MG63 (cell line): ENCODE data around the gene SELENOS. TPM values are rescaled to one million over a fixed set of nuclear protein-coding genes. Genes with fewer than 3 reads are reported as not detected.

Source experiments
- DNase-seq: peaks from one replicate; pipeline ENCODE4 v3.0.0-alpha.2; 2020
- H3K27me3 ChIP-seq: fragments of 250-450 bp; sonication (Bioruptor Pico); 2 replicates; pipeline ENCODE4 v1.5.1; 2020; ENCODE audit warnings: mild to moderate bottlenecking, moderate library complexity
- H3K36me3 ChIP-seq: fragments of 250-450 bp; sonication (Bioruptor Pico); 2 replicates; pipeline ENCODE4 v1.5.1; 2020; ENCODE audit warnings: mild to moderate bottlenecking, moderate library complexity
- H3K4me3 ChIP-seq: fragments of 250-450 bp; sonication (Bioruptor Pico); 2 replicates; pipeline ENCODE4 v1.5.1; 2020; ENCODE audit warnings: mild to moderate bottlenecking, moderate library complexity
- H3K9me3 ChIP-seq: fragments of 250-450 bp; sonication (Bioruptor Pico); 2 replicates; pipeline ENCODE4 v1.5.1; 2020; ENCODE audit warnings: mild to moderate bottlenecking, moderate library complexity
- total RNA-seq: library from RNA; depleted of rRNA; stranded (reverse); fragments of >200 nt; shearing (Covaris generic); gene quantifications from 2 replicates; pipeline ENCODE4 v1.2.3, GENCODE V29; 2014; ENCODE audit warnings: low replicate concordance

The SELENOS gene
- total RNA-seq, 1 experiment from 2014 or later, result 131 TPM

DNA sequence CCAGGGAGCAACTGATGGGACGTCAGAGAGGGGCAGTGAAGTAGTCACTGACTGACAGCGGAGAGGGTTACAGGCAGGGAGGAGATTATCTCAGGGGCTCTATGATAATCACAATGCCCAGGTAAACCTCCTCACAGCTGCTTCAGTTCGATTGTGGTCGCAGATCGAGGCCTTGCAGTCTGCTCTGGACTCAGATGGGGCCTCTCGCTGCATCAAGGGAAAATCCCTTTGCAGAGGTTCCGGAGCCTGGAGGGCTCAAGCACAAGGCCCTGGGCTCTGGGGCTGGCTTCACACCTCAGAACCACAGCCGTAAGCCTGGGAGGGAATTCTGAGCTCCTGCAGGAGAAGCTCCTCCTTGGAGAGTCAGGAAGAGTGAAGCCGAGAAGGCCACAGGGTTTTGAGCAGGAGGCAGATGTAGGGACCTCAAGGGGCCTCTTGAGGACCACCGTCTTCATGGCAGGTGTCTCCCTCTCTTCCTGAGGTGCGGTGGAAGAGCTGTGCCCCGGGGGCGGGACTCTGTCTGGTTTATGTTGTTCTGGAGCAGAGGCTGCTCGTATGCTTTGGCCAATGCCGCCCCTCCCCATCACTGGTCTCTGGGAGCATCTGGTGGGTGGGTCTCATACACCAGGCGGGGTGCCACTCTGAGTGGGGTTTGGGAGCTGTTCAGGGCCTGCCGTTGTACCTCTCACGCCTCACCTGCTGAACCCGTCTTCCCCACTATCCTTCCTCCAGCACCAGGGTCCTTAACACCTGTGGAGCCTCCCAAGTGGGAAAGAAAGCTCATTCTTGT lies 37.2 kb upstream of the SELENOS start:
- H3K27me3 ChIP-seq, result no peaks in the 10 kb centered on the region
- no peak overlapping the region for H3K4me3 ChIP-seq
- no peaks in the 10 kb centered on the region for H3K9me3 ChIP-seq
- no peak for DNase-seq
- peaks cover 14% of the 10 kb centered on the region for H3K36me3 ChIP-seq

DNA sequence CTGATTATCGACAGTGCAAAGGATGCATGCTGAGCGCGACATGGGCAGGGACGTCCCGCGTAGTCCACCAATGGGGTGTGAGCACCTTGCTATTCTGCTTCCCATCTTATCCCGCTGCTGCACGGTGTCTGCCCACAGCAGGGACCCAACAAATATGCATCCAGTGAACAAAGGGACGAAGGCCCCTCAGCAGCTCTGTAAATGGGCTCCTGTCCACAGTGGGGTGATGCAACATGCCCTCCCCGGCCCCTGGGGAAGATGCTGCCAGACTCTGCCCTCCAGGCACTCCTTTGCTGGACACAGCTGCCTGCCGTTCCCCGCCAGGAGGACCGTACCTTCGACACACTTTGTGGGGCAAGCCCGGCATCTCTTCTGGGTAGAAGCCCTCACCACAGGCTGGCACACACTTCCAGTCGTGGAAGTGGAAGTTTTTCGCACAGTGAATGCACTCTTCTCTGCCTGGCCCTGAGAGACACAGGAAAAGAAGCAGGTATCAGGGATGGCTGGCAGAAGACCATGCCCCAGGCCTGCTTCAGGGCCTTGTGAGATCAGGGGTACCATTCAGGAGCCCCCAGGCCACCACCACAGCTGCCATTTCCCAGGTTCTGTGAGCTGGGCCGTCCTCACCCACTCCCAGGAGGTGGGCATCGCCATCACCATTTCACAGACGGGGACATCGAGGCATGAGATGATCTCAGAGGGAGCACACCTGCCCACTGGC lies 35.9 kb upstream of the SELENOS start:
- Histone ChIP-seq H3K4me3 (no peak overlapping the region), H3K9me3 (no peaks in the 10 kb centered on the region), H3K27me3 (no peaks in the 10 kb centered on the region), H3K36me3 (peaks cover 14% of the 10 kb centered on the region)
- DNase-seq, result no peak

DNA sequence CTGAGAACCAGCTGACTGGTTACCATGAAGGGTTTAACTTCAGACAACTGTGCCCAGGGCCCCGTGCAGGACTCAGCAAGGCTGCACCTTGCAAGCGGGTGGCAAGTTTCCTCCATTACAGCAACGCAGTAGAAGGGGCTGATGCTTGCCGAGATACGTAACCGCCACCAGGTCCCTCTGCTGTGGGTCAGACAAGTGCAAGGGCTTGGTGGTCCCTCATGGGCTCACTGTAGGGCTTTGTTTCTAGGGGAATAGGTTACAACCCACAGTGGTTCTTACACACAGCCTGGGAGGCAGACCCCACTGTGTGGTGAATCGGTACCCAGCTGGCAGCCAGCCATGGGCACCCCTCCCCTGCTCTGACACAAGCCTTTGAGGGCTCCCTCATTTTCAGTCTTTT lies 33.2 kb upstream of the SELENOS start:
- Histone ChIP-seq H3K27me3 (no peaks in the 10 kb centered on the region), H3K9me3 (no peaks in the 10 kb centered on the region), H3K36me3 (peaks cover 2% of the 10 kb centered on the region; the same call in 1 of the 2 replicates), H3K4me3 (no peak overlapping the region)
- no peak for DNase-seq

DNA sequence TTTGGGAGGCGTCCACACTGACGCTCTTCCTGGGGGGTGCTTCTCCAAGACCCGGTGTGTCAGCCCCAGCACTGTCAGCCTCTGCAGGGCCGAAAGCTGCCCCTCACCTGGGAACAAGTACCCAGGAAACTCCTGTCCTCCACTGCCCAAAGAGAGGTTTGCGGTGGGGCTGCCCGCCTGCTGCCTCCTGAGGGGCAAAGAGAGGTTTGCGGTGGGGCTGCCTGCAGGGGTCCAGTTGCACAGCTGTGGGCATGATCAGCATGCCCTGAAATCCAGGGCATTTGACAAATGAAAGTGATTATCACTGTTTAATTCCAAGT lies 32.8 kb upstream of the SELENOS start:
- H3K36me3 ChIP-seq, result no peaks in the 10 kb centered on the region; the same call in 1 of the 2 replicates
- DNase-seq, result no peak
- no peak overlapping the region for H3K4me3 ChIP-seq
- no peaks in the 10 kb centered on the region for H3K27me3 ChIP-seq
- H3K9me3 ChIP-seq, result no peaks in the 10 kb centered on the region

DNA sequence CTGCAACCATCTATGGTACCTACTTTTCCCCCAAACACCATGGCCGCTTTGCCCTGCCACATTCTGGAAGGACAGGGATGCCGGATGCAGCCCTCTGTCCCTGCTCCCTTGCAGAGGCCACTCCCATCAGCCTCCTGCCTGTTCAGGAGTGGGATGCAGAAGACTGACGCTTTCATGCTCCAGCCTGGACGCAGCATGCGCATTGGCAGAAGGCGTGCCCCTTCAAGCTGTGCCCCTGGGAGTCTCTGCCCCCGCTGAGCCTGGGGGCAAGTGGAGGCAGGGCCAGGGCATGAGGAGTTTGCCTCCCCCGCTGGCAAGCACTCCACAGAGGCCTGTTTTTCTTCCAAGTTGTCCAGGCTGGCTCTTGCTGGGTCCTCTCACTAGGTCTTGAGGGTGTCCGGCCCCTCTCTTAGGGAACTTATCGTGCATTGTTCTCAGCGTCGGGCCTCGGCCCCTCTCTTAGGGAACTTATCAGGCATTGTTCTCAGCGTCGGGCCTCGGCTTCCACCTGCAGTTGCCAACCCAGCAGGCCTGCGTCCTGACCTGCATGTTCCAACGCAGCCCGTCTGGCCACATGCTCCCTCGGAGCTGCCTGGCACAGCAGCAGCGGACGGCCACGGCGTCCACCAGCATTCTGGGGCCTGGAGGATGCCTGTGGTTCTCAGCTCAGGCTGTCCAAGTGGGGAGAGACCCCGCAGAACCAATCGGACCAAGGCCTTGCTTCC lies 32.3 kb upstream of the SELENOS start:
- H3K9me3 ChIP-seq, result no peaks in the 10 kb centered on the region
- no peak overlapping the region for H3K4me3 ChIP-seq
- H3K36me3 ChIP-seq, result no peaks in the 10 kb centered on the region; the same call in 1 of the 2 replicates
- DNase-seq, result no peak
- H3K27me3 ChIP-seq, result no peaks in the 10 kb centered on the region

DNA sequence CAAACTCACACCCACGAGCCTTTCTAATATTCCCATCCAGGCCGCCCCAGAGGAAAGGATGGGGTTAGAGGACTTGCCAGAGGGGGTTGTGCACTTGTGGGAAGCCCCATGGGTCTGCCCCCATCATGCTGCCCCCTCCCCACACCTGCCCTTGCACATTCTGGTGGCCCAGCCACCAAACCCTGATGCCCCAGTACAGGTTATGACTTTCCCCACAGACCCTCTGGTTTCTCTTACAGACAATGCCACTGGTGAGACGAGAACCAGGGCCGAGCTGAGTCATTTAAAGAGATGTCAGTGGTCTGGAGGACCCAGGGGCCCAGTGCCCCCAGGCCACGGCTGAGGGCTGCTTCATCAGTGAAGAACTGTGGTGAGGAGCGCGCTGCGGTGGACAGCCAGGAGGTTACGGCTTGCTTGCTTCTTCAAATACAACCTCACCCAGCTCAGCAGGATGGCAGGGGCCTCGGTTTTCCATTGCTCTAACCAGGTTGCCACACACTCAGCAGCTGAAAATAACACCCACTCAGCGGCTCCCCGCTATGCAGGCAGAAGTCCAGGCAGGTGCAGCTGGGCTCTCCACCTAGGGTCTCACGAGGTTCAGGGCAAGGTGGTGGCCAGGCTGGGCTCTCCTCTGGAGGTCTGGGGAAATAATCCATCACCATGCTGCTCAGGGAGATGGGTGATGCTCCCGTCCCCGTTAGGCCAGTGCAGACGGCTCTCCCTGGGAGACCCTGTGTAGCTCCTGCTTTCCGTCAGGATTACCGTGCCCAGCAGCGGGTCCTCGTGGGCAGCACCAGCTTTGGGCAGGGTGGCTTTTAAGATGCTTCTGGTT lies 31.5 kb upstream of the SELENOS start:
- no peak overlapping the region for H3K4me3 ChIP-seq
- no peak for DNase-seq
- no peaks in the 10 kb centered on the region for H3K9me3 ChIP-seq
- no peaks in the 10 kb centered on the region for H3K27me3 ChIP-seq
- no peaks in the 10 kb centered on the region for H3K36me3 ChIP-seq

DNA sequence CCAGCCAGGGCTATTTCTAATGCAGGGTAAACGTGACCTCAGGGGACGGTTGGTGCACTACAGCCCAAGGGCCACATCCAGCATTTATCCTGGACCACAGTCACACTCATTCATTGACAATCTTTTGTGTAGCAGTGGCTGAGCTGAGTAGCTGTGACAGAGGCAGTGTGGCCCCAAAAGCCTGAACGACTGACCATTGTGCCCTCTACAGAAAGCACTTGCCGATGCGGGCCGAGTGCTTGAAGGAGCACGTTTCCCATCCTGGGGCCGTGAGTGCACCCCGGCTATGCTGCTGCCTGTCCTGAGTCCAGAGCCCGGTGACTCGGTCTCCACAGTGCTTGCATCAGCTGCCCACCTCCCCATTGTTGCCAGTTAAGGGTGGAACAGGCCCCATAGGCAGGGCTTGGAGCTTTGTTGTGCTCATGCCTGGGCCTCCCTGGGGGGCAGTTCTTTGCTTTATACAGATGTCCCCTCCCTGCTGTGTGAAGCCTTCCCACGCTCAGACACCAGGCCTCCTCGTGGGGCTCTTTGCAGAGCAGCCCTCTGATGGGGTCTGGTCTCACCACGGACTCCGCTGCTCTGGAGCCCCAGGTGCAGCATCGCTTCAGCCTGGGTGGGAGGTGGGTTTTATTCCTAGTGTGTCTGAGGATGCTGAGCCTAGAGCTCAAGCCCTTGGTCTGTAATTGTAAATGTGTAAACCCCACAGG lies 30.8 kb upstream of the SELENOS start:
- DNase-seq, result no peak
- no peak overlapping the region for H3K4me3 ChIP-seq
- peaks cover 2% of the 10 kb centered on the region; the same call in 1 of the 2 replicates for H3K36me3 ChIP-seq
- no peaks in the 10 kb centered on the region for H3K27me3 ChIP-seq
- no peaks in the 10 kb centered on the region for H3K9me3 ChIP-seq

DNA sequence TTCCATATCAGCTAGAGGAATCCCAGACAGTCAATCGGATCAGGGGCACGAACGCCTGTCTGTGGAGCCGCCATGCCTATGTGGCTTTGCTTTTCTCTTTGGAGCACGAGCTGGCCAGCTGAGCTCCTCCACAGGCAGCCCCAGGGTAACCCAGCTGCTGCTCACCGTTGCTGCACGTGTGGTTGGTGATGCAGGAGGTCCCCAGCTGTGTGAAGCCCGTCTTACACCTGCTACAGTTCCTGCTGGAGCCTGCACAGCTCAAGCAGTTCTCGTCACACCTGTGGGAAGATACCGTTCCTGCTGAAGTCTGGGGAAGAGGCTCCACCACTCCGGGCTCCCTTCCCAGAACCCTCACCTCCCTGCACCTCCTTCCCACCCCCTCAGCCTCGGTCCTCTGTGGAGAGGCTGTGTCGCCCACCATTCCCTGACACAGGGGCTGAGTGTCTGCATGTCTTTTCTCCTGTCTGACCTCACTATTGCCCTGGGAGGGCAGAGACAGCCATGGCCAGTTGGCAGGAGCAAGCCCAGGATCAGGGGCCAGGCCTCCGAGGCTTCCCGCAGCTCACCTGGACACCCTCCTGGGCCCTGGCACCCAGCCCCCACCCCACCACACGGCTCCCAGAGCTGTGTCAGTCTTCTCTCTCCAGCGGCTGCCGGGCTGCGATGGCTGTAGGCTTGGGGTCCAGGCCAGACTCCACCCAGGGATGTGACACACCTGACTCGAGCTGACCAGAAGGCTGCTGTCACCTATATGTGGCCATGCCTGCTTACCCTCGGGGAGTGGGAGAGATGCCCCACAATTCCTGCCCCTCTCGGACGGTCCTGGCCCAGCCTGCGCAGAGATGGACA lies 30.0 kb upstream of the SELENOS start:
- peaks cover 2% of the 10 kb centered on the region; the same call in 1 of the 2 replicates for H3K36me3 ChIP-seq
- H3K27me3 ChIP-seq, result no peaks in the 10 kb centered on the region
- no peak overlapping the region for H3K4me3 ChIP-seq
- no peaks in the 10 kb centered on the region for H3K9me3 ChIP-seq
- DNase-seq, result no peak

DNA sequence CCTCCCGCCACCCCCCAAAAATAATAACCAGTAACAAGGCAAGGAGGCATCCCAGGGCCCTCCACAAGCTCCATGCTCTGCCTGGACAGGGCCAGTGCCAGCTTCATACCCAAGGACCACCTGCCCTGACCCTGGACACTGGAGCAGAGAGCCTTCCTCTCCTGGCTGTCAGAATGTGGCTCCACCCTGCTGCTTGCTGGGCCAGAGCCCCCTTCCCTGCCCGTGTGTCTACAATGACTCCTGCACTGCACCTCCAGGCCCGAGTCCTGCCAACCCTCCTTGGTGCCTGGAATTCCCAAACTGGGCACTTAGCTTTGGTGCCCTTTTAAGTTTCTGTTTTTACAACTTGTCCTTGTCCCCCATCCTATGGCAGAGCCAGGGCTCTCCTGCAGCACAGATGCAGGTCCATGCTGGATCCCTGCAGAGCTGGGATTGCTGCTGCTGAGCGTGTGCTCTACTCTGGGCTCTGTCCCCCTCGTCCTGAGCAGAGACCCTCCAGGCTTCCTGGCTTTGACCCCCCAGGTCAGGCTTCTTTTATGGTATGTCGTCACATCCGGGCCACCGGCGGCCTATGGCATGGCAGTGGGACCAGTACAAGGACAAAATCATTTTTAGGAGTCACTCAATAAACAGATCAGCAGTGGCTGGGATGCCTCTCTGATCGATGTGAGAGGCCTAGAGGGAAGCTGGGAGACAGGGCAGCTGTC lies 29.2 kb upstream of the SELENOS start:
- Histone ChIP-seq H3K4me3 (no peak overlapping the region), H3K9me3 (no peaks in the 10 kb centered on the region), H3K36me3 (peaks cover 2% of the 10 kb centered on the region; the same call in 1 of the 2 replicates), H3K27me3 (no peaks in the 10 kb centered on the region)
- no peak for DNase-seq

DNA sequence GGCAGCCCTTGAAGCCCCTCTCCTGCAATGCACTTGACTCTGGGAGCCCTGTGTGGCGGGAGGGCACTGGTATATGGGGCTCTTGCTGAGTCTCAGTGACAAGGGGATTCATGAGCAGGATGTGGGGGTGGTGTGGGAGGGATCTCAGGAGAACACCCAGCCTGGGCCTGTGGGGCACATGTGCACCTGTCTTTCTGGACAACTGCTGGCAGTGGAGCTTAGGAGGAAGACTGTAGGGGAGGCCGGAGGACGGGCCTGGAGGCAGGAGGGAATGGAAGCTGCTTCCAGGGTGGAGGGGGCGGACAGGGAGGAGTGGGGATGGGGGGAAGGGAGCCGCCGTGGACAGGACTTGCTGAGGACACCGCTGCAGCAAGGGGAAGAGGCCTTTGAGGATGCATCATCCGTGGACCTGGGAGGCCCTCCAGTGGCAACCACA lies 28.6 kb upstream of the SELENOS start:
- DNase-seq, result no peak
- H3K27me3 ChIP-seq, result no peaks in the 10 kb centered on the region
- H3K36me3 ChIP-seq, result peaks cover 2% of the 10 kb centered on the region; the same call in 1 of the 2 replicates

DNA sequence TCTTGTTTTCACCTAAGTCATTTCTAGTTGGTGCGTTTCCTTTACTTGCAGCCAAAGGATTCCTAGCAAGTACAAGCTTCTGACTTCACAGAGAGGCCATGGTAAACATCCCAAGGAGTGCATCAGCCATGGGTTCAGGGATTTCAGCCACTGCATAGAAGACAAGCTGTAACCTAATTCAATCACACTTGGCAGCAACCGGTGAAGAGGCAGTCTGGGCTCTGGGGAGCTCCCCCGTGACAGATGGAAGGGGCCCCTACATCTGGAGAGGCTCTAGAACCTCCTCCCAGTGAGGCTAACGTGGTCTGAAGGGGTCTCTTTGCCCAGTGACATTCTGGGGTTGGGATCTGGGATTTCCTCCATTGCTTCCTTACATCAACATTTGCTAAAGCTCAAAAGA lies 26.1 kb upstream of the SELENOS start:
- no peaks in the 10 kb centered on the region for H3K9me3 ChIP-seq
- no peak overlapping the region for H3K4me3 ChIP-seq
- peaks cover 2% of the 10 kb centered on the region; the same call in 1 of the 2 replicates for H3K36me3 ChIP-seq
- no peaks in the 10 kb centered on the region for H3K27me3 ChIP-seq
- no peak for DNase-seq

More for the DNA sequence above, 28.6 kb upstream of the SELENOS start:
- Histone ChIP-seq H3K4me3 (no peak overlapping the region), H3K9me3 (no peaks in the 10 kb centered on the region)

DNA sequence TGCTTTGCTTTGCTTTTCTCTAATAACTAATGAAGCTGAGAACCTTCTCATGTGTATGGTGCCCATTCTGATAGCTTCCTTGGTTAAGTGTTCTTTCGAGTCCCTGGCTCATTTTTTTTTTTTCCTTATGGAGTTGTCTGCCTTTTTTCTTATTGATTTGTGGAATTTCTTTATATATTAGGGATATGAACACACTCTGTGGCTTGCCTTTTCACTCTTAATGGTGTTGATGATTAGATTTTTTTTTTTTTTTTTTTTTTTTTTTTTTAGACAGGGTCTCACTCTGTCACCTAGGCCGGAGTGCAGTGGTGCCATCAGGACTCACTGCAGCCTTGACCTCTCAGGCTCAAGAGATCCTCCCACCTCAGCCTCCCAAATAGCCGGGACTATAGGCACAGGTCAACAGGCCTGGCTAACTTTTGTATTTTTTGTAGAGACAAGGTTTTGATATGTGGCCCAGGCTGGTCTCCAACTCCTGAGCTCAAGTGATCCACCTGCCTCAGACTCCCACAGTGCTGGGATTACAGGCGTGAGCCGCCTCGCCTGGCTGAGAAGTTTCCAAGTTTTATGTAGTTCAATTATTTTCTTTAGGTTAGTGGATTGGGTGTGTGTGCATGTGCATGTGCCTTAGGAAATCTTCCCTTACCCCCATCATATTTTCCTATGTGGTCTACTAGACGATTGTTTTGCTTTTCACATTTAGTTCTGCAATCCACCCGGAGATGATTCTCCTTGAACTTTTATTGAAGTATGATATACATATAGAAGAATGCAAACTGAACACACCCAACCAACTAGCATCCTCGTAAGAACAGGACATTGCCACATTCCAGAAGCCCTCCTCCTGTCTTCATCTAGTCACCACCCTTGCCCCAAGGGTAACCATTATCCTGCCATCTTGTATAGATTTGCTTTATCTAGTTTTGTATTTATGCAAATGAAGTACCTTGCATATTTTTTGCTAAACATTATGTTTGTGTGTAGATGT lies 19.4 kb upstream of the SELENOS start:
- H3K4me3 ChIP-seq, result peak overlapping the region; percentile 98
- H3K36me3 ChIP-seq, result peaks cover 26% of the 10 kb centered on the region
- no peaks in the 10 kb centered on the region for H3K9me3 ChIP-seq
- DNase-seq, result peak; percentile 37
- no peaks in the 10 kb centered on the region for H3K27me3 ChIP-seq

DNA sequence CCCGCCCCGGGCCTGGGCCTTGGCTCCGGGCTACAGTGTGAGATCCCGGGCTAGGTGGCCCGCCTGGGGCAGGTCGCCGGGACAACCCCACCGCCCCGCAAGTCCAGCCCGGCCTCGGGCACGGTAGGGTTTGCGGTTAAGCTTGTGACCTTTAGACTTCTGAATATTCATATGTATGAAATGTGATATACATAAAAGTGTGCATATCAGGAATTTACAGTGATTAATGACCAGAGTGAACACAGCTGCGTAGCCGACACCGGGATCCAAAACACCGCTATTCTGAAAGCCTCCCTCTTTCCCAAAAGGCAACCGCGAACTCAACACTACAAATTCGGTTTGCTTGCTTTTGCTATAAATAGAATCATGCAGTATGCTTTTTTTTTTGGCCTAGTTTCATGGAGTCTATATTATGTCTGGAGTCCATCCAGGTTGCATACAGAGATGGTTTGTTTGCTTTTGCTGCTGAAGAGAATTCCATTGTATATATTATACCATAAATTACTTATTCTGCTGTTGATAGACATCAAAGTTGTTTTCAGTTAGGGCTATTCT lies 18.4 kb upstream of the SELENOS start:
- H3K27me3 ChIP-seq, result no peaks in the 10 kb centered on the region
- H3K9me3 ChIP-seq, result no peaks in the 10 kb centered on the region
- peaks cover 37% of the 10 kb centered on the region for H3K36me3 ChIP-seq
- peak overlapping the region; percentile 98 for H3K4me3 ChIP-seq
- no peak for DNase-seq
